GM23338 (cell line): Measurements from ENCODE around the gene DLG2. TPM values are rescaled to one million over a fixed set of nuclear protein-coding genes. Genes with fewer than 3 reads are reported as not detected.

Experiments
- ATAC-seq: fragments of 200-7000 bp; cut with Tn5 transposase; 3 replicates; pipeline ENCODE4 v1.9.1; 2020
- DNase-seq: peaks from one replicate; pipeline ENCODE4 v3.0.0-alpha.2; 2015; ENCODE audit warnings: low spot score
- H2AFZ ChIP-seq: fragments of 200-600 bp; sonication (generic); 2 replicates; pipeline ENCODE4 v1.8.0; 2016; ENCODE audit warnings: antibody characterized with exemption, mild to moderate bottlenecking, moderate library complexity
- H3F3A ChIP-seq: fragments of 200-600 bp; sonication (generic); replicated peaks from 2 replicates; pipeline ENCODE4 v1.8.0; 2017; ENCODE audit warnings: antibody characterized with exemption, mixed run types, low read depth
- H3K27ac ChIP-seq: fragments of 200-600 bp; sonication (generic); 2 replicates; pipeline ENCODE4 v1.6.1; 2016; ENCODE audit warnings: low read depth
- H3K27me3 ChIP-seq: fragments of 200-600 bp; sonication (generic); 2 replicates; pipeline ENCODE4 v1.8.0; 2016; ENCODE audit warnings: mild to moderate bottlenecking, mixed run types, moderate library complexity; ENCODE audit not compliant: insufficient read depth
- H3K36me3 ChIP-seq: fragments of 200-600 bp; sonication (generic); 2 replicates; pipeline ENCODE4 v1.8.0; 2016; ENCODE audit warnings: mild to moderate bottlenecking; ENCODE audit not compliant: insufficient read depth
- H3K4me1 ChIP-seq: fragments of 200-600 bp; sonication (generic); 2 replicates; pipeline ENCODE4 v1.8.0; 2016; ENCODE audit warnings: mild to moderate bottlenecking, moderate library complexity; ENCODE audit not compliant: insufficient read depth
- H3K4me2 ChIP-seq: fragments of 200-600 bp; sonication (generic); 2 replicates; pipeline ENCODE4 v1.7.1; 2017; ENCODE audit warnings: mixed run types
- H3K4me3 ChIP-seq: fragments of 200-600 bp; sonication (generic); 2 replicates; pipeline ENCODE4 v1.6.1; 2016; ENCODE audit warnings: mixed run types
- H3K79me2 ChIP-seq: fragments of 200-600 bp; sonication (generic); replicated peaks from 2 replicates; pipeline ENCODE4 v1.8.0; 2017; ENCODE audit warnings: mild to moderate bottlenecking; ENCODE audit not compliant: insufficient read depth
- H3K9me2 ChIP-seq: fragments of 200-600 bp; sonication (generic); 2 replicates; pipeline ENCODE4 v1.8.0; 2017; ENCODE audit not compliant: insufficient read depth
- H4K20me1 ChIP-seq: fragments of 200-600 bp; sonication (generic); replicated peaks from 2 replicates; pipeline ENCODE4 v1.8.0; 2017; ENCODE audit warnings: mild to moderate bottlenecking; ENCODE audit not compliant: insufficient read depth
- H3K27ac Mint-ChIP-seq: 2 replicates; pipeline ENCODE4 v1.8.0; 2020; ENCODE audit warnings: inconsistent platforms, mild to moderate bottlenecking, moderate library complexity, mixed read lengths
- H3K27me3 Mint-ChIP-seq: 3 replicates; pipeline ENCODE4 v1.8.0; 2022; ENCODE audit warnings: low read depth, mild to moderate bottlenecking, moderate library complexity, mixed read lengths, inconsistent platforms; ENCODE audit not compliant: insufficient read depth, poor library complexity
- H3K36me3 Mint-ChIP-seq: 3 replicates; pipeline ENCODE4 v1.8.0; 2021; ENCODE audit warnings: low read depth, mild to moderate bottlenecking, inconsistent platforms, moderate library complexity, mixed read lengths
- H3K4me1 Mint-ChIP-seq: 3 replicates; pipeline ENCODE4 v1.8.0; 2020; ENCODE audit warnings: mild to moderate bottlenecking, inconsistent platforms, mixed read lengths
- H3K4me3 Mint-ChIP-seq: 3 replicates; pipeline ENCODE4 v1.8.0; 2021; ENCODE audit warnings: moderate library complexity, mild to moderate bottlenecking, inconsistent platforms, mixed read lengths
- H3K9me3 Mint-ChIP-seq: 3 replicates; pipeline ENCODE4 v1.8.0; 2020; ENCODE audit warnings: moderate library complexity, mild to moderate bottlenecking, inconsistent platforms, mixed read lengths
- CREB1 ChIP-seq: fragments of 250-450 bp; sonication (Bioruptor Pico); IDR thresholded peaks from 2 replicates; pipeline ENCODE4 v1.5.0; 2020; ENCODE audit warnings: low read depth, mild to moderate bottlenecking, moderate library complexity
- EZH2 ChIP-seq: fragments of 200-600 bp; sonication (generic); IDR thresholded peaks from one replicate; pipeline ENCODE4 v1.8.0; 2017; ENCODE audit warnings: antibody characterized with exemption, mild to moderate bottlenecking, low read depth; ENCODE audit not compliant: unreplicated experiment
- EZH2phosphoT487 ChIP-seq: fragments of 200-600 bp; sonication (generic); IDR thresholded peaks from one replicate; pipeline ENCODE4 v1.8.1; 2018; ENCODE audit warnings: antibody characterized with exemption; ENCODE audit not compliant: unreplicated experiment
- NANOG ChIP-seq: IDR thresholded peaks from 2 replicates; pipeline ENCODE4 v1.6.1; 2016; ENCODE audit warnings: antibody characterized with exemption, borderline replicate concordance
- STAT1 ChIP-seq: IDR thresholded peaks from one replicate; pipeline ENCODE4 v1.6.1; 2016; ENCODE audit warnings: antibody characterized with exemption; ENCODE audit not compliant: unreplicated experiment
- ZNF114 ChIP-seq: fragments of 250-450 bp; sonication (Bioruptor Pico); IDR thresholded peaks from 2 replicates; pipeline ENCODE4 v1.5.0; 2020; ENCODE audit warnings: mild to moderate bottlenecking, moderate library complexity
- ZNF331 ChIP-seq: fragments of 250-450 bp; sonication (Bioruptor Pico); IDR thresholded peaks from 2 replicates; pipeline ENCODE4 v1.5.0; 2020; ENCODE audit warnings: low read depth, mild to moderate bottlenecking, moderate library complexity
- polyA plus RNA-seq: library from polyadenylated mRNA; unstranded; fragments of >200 nt; fragmentation: Nextera tagmentation; extraction: Ambion mirVana; gene quantifications from 2 replicates; pipeline ENCODE4 v1.2.1, GENCODE V29; 2016
- total RNA-seq: library from RNA; depleted of rRNA; stranded (reverse); fragments of >200 nt; shearing (Covaris generic); gene quantifications from 2 replicates; pipeline ENCODE4 v1.2.3, GENCODE V29; 2014
- TF ChIP-seq, protein P1 (sequence below): IDR thresholded peaks from one replicate; pipeline ENCODE4 v1.6.1; 2018; ENCODE audit warnings: antibody characterized with exemption; ENCODE audit not compliant: unreplicated experiment
- TF ChIP-seq, protein P2 (sequence below): fragments of 250-450 bp; sonication (Bioruptor Pico); IDR thresholded peaks from 2 replicates; pipeline ENCODE4 v1.5.0; 2020; ENCODE audit warnings: mild to moderate bottlenecking, moderate library complexity
- TF ChIP-seq, protein P3 (sequence below): IDR thresholded peaks from 2 replicates; pipeline ENCODE4 v1.6.1; 2016; ENCODE audit warnings: antibody characterized with exemption
- TF ChIP-seq, protein P4 (sequence below), 2 experiments: fragments of 200-600 bp in 1 of 2; sonication (generic) in 1 of 2; conservative IDR thresholded peaks; 2 replicates each; pipeline versions ENCODE4 v1.5.1 to v1.6.1; 2016 to 2017; ENCODE audit warnings: antibody characterized with exemption in 2 of 2, low read depth in 2 of 2, mild to moderate bottlenecking in 2 of 2, moderate library complexity in 1 of 2

The DLG2 gene
- total and polyA plus RNA-seq, 2 experiments from 2014 or later, result 19.8 to 21.5 TPM

DNA sequence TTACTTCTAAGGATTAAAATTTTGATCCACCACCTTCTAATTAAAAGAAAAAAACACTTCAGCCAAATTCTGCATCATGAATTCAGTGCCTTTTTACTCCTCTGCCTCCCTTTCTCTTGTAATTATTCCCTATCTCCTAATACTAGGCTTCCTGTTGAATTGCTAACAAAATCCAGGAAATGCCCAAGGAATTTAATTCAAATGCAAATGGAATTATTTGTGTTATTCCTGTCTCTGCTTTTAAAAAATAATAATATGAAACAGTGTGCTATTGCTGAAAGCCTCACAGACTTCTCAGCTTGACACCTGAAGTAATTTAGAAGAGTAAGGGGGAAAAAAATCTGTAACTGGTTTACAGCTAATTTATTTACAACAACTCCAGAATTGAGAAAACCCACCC lies 85.5 kb downstream of the DLG2 start:
- Histone ChIP-seq H3K27me3 (no peaks in the 10 kb centered on the region), H3K4me3 (peak overlapping the region; percentile 1; the same call in 1 of the 2 replicates), H2AFZ (no peak overlapping the region), H3K36me3 (no peaks in the 10 kb centered on the region; the same call in 1 of the 2 replicates), H3F3A (peaks cover 5% of the 10 kb centered on the region; the same call in 1 of the 2 replicates), H4K20me1 (no peaks in the 10 kb centered on the region), H3K4me1 (peaks cover 38% of the 10 kb centered on the region), H3K27ac (peak overlapping the region; percentile 84), H3K79me2 (no peaks in the 10 kb centered on the region), H3K4me2 (peak overlapping the region; percentile 31), H3K9me2 (peaks cover 4% of the 10 kb centered on the region; the same call in 1 of the 2 replicates)
- ATAC-seq (no peak), DNase-seq (peak; percentile 21)
- TF ChIP-seq, protein P1, sequence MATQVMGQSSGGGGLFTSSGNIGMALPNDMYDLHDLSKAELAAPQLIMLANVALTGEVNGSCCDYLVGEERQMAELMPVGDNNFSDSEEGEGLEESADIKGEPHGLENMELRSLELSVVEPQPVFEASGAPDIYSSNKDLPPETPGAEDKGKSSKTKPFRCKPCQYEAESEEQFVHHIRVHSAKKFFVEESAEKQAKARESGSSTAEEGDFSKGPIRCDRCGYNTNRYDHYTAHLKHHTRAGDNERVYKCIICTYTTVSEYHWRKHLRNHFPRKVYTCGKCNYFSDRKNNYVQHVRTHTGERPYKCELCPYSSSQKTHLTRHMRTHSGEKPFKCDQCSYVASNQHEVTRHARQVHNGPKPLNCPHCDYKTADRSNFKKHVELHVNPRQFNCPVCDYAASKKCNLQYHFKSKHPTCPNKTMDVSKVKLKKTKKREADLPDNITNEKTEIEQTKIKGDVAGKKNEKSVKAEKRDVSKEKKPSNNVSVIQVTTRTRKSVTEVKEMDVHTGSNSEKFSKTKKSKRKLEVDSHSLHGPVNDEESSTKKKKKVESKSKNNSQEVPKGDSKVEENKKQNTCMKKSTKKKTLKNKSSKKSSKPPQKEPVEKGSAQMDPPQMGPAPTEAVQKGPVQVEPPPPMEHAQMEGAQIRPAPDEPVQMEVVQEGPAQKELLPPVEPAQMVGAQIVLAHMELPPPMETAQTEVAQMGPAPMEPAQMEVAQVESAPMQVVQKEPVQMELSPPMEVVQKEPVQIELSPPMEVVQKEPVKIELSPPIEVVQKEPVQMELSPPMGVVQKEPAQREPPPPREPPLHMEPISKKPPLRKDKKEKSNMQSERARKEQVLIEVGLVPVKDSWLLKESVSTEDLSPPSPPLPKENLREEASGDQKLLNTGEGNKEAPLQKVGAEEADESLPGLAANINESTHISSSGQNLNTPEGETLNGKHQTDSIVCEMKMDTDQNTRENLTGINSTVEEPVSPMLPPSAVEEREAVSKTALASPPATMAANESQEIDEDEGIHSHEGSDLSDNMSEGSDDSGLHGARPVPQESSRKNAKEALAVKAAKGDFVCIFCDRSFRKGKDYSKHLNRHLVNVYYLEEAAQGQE, result no peak
- no peak for TF ChIP-seq ZNF331
- no peak for TF ChIP-seq EZH2
- no peak for TF ChIP-seq EZH2phosphoT487
- TF ChIP-seq STAT1, result no peak
- TF ChIP-seq CREB1 (CRISPR knock-in tag), result no peak
- TF ChIP-seq, protein P2, sequence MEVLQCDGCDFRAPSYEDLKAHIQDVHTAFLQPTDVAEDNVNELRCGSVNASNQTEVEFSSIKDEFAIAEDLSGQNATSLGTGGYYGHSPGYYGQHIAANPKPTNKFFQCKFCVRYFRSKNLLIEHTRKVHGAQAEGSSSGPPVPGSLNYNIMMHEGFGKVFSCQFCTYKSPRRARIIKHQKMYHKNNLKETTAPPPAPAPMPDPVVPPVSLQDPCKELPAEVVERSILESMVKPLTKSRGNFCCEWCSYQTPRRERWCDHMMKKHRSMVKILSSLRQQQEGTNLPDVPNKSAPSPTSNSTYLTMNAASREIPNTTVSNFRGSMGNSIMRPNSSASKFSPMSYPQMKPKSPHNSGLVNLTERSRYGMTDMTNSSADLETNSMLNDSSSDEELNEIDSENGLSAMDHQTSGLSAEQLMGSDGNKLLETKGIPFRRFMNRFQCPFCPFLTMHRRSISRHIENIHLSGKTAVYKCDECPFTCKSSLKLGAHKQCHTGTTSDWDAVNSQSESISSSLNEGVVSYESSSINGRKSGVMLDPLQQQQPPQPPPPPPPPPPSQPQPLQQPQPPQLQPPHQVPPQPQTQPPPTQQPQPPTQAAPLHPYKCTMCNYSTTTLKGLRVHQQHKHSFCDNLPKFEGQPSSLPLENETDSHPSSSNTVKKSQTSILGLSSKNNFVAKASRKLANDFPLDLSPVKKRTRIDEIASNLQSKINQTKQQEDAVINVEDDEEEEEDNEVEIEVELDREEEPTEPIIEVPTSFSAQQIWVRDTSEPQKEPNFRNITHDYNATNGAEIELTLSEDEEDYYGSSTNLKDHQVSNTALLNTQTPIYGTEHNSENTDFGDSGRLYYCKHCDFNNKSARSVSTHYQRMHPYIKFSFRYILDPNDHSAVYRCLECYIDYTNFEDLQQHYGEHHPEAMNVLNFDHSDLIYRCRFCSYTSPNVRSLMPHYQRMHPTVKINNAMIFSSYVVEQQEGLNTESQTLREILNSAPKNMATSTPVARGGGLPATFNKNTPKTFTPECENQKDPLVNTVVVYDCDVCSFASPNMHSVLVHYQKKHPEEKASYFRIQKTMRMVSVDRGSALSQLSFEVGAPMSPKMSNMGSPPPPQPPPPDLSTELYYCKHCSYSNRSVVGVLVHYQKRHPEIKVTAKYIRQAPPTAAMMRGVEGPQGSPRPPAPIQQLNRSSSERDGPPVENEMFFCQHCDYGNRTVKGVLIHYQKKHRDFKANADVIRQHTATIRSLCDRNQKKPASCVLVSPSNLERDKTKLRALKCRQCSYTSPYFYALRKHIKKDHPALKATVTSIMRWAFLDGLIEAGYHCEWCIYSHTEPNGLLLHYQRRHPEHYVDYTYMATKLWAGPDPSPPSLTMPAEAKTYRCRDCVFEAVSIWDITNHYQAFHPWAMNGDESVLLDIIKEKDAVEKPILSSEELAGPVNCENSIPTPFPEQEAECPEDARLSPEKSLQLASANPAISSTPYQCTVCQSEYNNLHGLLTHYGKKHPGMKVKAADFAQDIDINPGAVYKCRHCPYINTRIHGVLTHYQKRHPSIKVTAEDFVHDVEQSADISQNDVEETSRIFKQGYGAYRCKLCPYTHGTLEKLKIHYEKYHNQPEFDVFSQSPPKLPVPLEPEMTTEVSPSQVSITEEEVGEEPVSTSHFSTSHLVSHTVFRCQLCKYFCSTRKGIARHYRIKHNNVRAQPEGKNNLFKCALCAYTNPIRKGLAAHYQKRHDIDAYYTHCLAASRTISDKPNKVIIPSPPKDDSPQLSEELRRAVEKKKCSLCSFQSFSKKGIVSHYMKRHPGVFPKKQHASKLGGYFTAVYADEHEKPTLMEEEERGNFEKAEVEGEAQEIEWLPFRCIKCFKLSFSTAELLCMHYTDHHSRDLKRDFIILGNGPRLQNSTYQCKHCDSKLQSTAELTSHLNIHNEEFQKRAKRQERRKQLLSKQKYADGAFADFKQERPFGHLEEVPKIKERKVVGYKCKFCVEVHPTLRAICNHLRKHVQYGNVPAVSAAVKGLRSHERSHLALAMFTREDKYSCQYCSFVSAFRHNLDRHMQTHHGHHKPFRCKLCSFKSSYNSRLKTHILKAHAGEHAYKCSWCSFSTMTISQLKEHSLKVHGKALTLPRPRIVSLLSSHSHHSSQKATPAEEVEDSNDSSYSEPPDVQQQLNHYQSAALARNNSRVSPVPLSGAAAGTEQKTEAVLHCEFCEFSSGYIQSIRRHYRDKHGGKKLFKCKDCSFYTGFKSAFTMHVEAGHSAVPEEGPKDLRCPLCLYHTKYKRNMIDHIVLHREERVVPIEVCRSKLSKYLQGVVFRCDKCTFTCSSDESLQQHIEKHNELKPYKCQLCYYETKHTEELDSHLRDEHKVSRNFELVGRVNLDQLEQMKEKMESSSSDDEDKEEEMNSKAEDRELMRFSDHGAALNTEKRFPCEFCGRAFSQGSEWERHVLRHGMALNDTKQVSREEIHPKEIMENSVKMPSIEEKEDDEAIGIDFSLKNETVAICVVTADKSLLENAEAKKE, result no peak
- TF ChIP-seq, protein P3, sequence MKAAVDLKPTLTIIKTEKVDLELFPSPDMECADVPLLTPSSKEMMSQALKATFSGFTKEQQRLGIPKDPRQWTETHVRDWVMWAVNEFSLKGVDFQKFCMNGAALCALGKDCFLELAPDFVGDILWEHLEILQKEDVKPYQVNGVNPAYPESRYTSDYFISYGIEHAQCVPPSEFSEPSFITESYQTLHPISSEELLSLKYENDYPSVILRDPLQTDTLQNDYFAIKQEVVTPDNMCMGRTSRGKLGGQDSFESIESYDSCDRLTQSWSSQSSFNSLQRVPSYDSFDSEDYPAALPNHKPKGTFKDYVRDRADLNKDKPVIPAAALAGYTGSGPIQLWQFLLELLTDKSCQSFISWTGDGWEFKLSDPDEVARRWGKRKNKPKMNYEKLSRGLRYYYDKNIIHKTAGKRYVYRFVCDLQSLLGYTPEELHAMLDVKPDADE, result peak; percentile 62; the same call in 1 of the 2 replicates
- TF ChIP-seq, protein P4, sequence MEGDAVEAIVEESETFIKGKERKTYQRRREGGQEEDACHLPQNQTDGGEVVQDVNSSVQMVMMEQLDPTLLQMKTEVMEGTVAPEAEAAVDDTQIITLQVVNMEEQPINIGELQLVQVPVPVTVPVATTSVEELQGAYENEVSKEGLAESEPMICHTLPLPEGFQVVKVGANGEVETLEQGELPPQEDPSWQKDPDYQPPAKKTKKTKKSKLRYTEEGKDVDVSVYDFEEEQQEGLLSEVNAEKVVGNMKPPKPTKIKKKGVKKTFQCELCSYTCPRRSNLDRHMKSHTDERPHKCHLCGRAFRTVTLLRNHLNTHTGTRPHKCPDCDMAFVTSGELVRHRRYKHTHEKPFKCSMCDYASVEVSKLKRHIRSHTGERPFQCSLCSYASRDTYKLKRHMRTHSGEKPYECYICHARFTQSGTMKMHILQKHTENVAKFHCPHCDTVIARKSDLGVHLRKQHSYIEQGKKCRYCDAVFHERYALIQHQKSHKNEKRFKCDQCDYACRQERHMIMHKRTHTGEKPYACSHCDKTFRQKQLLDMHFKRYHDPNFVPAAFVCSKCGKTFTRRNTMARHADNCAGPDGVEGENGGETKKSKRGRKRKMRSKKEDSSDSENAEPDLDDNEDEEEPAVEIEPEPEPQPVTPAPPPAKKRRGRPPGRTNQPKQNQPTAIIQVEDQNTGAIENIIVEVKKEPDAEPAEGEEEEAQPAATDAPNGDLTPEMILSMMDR (conservative IDR thresholded peaks at IDR 0.05; ENCODE audit: low read depth in 2 of 2), result no peak
- peak; percentile 85 for TF ChIP-seq NANOG
- TF ChIP-seq ZNF114 (CRISPR knock-in tag), result no peak
- H3K9me3 Mint-ChIP-seq, result peaks cover 33% of the 10 kb centered on the region
- 0 out of 3 replicates have a peak overlapping the region, but pooled peaks have one; percentile 13 for H3K4me3 Mint-ChIP-seq
- H3K27ac Mint-ChIP-seq, result peak overlapping the region; percentile 93
- H3K27me3 Mint-ChIP-seq, result peaks cover 5% of the 10 kb centered on the region
- H3K4me1 Mint-ChIP-seq, result peaks cover 33% of the 10 kb centered on the region
- peaks cover 55% of the 10 kb centered on the region for H3K36me3 Mint-ChIP-seq
